ENCODE results near the gene SLC39A10. TPM values are rescaled to one million over a fixed set of nuclear protein-coding genes. Genes with fewer than 3 reads are reported as not detected.
A peak's percentile ranks its signal among the peaks of the same experiment; 100 is the strongest.
"Not testable (repeated sequence)": the region's sequence is repeated elsewhere in the genome, so short reads cannot be mapped to it uniquely, and the experiment has no call there.

SLC39A10 gene
- total RNA-seq, 2 experiments from 2014 or later, result 49.0 to 50.9 TPM

- ChIA-PET CTCF (interaction anchor here (4.0 kb wide), 1 partner anchor 14 kb away, joined by 13 read pairs; no protein-coding TSS in a partner anchor), POLR2A (interaction anchor here (0.6 kb wide), 1 partner anchor 221 kb away, joined by 3 read pairs; no protein-coding TSS in a partner anchor)
- H3K36me3 Mint-ChIP-seq (ENCODE audit: low read depth), result peaks cover 18% of the 10 kb centered on the region
- DNase-seq (no peak), ATAC-seq (no peak)
- peaks cover 8% of the 10 kb centered on the region for H3K4me1 Mint-ChIP-seq (ENCODE audit: low read depth)
- H3K9me3 Mint-ChIP-seq (ENCODE audit: insufficient read depth), result no peaks in the 10 kb centered on the region
- H3K27ac Mint-ChIP-seq, result no peak overlapping the region
- no peaks in the 10 kb centered on the region for H3K27me3 Mint-ChIP-seq (ENCODE audit: low read depth)
- no peak overlapping the region for H3K4me3 Mint-ChIP-seq
Observed at GRCh38 chr2:195674491-195675221, 17.6 kb downstream of the SLC39A10 start.

DNA sequence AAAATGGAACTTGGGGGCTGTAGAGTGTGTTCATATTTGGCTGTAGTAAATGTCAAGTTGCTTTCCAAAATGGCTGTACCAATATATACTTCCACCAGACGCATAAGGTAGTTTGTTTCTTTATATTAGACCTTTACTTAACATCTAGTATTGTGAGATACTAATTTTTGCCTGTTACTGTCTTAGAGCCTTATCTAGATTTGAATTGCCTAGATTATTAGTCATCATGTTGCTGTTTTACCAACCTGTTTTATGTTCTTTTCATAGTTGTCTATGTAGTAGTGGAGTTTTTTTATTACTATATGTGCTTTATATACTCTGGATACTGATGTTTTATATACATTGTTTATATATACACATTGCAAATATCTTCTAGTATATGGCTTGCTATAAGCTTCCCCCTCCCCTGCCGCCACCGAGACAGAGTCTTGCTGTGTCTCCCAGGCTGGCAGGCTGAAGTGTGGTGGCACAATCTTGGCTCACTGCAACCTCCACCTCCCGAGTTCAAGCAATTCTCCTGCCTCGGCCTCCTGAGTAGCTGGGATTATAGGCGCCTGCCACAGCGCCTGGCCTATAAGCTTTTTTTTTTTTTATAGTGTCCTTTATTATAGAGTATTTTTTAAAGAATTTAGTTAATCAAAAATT is 18.9 kb downstream of the SLC39A10 start:
- peaks cover 9% of the 10 kb centered on the region for H3K9me3 Mint-ChIP-seq (ENCODE audit: insufficient read depth)
- peaks cover 30% of the 10 kb centered on the region for H3K36me3 Mint-ChIP-seq (ENCODE audit: low read depth)
- H3K4me3 Mint-ChIP-seq, result no peak overlapping the region
- DNase-seq, result no peak
- no peaks in the 10 kb centered on the region for H3K27me3 Mint-ChIP-seq (ENCODE audit: low read depth)
- ChIA-PET CTCF (interaction anchor here (1.0 kb wide), 1 partner anchor 392 kb away, joined by 3 read pairs; the partner anchor contains the start of gene DNAH7), POLR2A (no interaction called here)
- H3K4me1 Mint-ChIP-seq (ENCODE audit: low read depth), result peaks cover 11% of the 10 kb centered on the region
- no peak for ATAC-seq
- H3K27ac Mint-ChIP-seq, result no peak overlapping the region

DNA sequence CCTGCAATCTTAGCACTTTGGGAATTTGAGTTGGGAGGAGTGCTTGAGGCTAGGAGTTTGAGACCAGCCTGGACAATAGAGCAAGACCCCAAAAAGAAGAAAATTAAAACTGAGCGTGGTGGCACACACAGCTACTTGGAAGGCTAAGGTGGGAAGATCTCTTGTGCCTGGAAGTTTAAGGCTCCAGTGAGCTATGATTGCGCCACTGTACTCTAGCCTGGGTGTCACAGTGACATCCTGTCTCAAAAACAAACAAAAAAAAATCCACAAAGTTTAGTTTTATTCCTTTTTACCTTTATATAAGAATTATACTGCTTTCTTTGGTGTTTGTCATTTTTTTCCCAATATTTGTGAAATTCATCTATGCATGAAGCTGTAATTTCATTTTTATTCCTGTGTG is 20.3 kb downstream of the SLC39A10 start:
- CTCF ChIA-PET, result interaction anchor here (1.0 to 1.5 kb wide), 2 partner anchors 12 to 391 kb away, joined by 3 to 4 read pairs; partner anchors contain the start of gene DNAH7
- Mint-ChIP-seq H3K27me3 (ENCODE audit: low read depth) (no peaks in the 10 kb centered on the region), H3K27ac (no peak overlapping the region), H3K4me1 (ENCODE audit: low read depth) (peaks cover 15% of the 10 kb centered on the region), H3K9me3 (ENCODE audit: insufficient read depth) (peaks cover 10% of the 10 kb centered on the region), H3K4me3 (no peak overlapping the region), H3K36me3 (ENCODE audit: low read depth) (peaks cover 35% of the 10 kb centered on the region)
- POLR2A ChIA-PET, result no interaction called here
- no peak for ATAC-seq
- no peak for DNase-seq

DNA sequence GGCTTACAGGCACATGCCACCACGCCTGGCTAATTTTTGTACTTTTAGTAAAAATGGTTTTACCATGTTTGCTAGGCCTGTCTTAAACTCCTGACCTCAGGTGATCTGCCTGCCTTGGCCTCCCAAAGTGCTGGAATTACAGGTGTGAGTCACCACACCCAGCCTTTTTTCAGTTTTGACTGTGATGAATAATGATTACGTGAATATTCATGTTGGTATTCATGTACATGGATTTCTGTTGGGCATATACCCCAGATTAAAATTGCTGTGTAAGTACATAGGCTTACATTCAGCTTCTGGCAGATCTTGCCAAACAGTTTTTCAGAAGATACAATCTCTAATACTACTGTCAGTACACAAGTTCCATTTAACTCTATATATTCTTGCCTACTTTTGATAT is 20.9 kb downstream of the SLC39A10 start:
- Mint-ChIP-seq H3K27me3 (ENCODE audit: low read depth) (no peaks in the 10 kb centered on the region), H3K36me3 (ENCODE audit: low read depth) (peaks cover 38% of the 10 kb centered on the region), H3K4me3 (no peak overlapping the region), H3K27ac (no peak overlapping the region), H3K9me3 (ENCODE audit: insufficient read depth) (peaks cover 10% of the 10 kb centered on the region), H3K4me1 (ENCODE audit: low read depth) (peaks cover 15% of the 10 kb centered on the region)
- no peak for ATAC-seq
- ChIA-PET CTCF (interaction anchor here (1.5 kb wide), 1 partner anchor 12 kb away, joined by 4 read pairs; no protein-coding TSS in a partner anchor), POLR2A (no interaction called here)
- DNase-seq, result no peak

- no peaks in the 10 kb centered on the region for H3K27me3 Mint-ChIP-seq (ENCODE audit: low read depth)
- CTCF ChIA-PET, result no interaction called here
- DNase-seq, result no peak
- peaks cover 10% of the 10 kb centered on the region for H3K9me3 Mint-ChIP-seq (ENCODE audit: insufficient read depth)
- ATAC-seq, result no peak
- H3K4me1 Mint-ChIP-seq (ENCODE audit: low read depth), result peaks cover 20% of the 10 kb centered on the region
- H3K27ac Mint-ChIP-seq, result no peak overlapping the region
- POLR2A ChIA-PET, result no interaction called here
- H3K4me3 Mint-ChIP-seq, result no peak overlapping the region
- H3K36me3 Mint-ChIP-seq (ENCODE audit: low read depth), result peaks cover 53% of the 10 kb centered on the region
Observed at GRCh38 chr2:195682077-195682476, 25.1 kb downstream of the SLC39A10 start.

GRCh38 chr2:195683174-195683573 is 26.1 kb downstream of the SLC39A10 start:
- ChIA-PET CTCF (no interaction called here), POLR2A (no interaction called here)
- Mint-ChIP-seq H3K27ac (no peak overlapping the region), H3K36me3 (ENCODE audit: low read depth) (peaks cover 51% of the 10 kb centered on the region), H3K27me3 (ENCODE audit: low read depth) (no peaks in the 10 kb centered on the region), H3K4me3 (no peak overlapping the region), H3K4me1 (ENCODE audit: low read depth) (peaks cover 16% of the 10 kb centered on the region), H3K9me3 (ENCODE audit: insufficient read depth) (peaks cover 10% of the 10 kb centered on the region)
- ATAC-seq (no peak), DNase-seq (no peak)

DNA sequence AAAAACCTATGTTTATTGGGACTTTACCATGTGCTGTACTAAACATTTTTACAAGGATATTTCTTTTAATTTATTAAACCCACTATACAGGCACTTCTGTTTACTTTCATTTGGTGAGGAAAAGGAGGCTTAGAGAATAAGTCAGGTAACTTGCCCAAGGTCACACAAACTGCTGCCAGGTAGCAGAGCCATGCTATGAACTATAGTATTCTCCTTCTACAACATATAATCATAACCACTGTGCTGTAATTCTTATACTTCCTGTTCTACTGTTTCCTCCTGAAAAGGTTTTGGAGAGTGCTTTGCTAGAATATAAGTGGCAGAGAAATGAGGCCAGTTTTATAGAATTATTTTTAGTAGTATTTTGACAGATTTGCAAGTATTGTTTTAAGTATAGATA is 29.5 kb downstream of the SLC39A10 start:
- peaks cover 9% of the 10 kb centered on the region for H3K9me3 Mint-ChIP-seq (ENCODE audit: insufficient read depth)
- peaks cover 14% of the 10 kb centered on the region for H3K4me1 Mint-ChIP-seq (ENCODE audit: low read depth)
- DNase-seq (no peak), ATAC-seq (no peak)
- H3K4me3 Mint-ChIP-seq, result no peak overlapping the region
- H3K27ac Mint-ChIP-seq, result no peak overlapping the region
- H3K27me3 Mint-ChIP-seq (ENCODE audit: low read depth), result no peaks in the 10 kb centered on the region
- POLR2A ChIA-PET, result no interaction called here
- CTCF ChIA-PET, result interaction anchor here (1.1 to 2.2 kb wide), 2 partner anchors 21 to 26 kb away, joined by 3 to 12 read pairs; no protein-coding TSS in a partner anchor
- H3K36me3 Mint-ChIP-seq (ENCODE audit: low read depth), result peaks cover 49% of the 10 kb centered on the region

- Mint-ChIP-seq H3K27me3 (ENCODE audit: low read depth) (no peaks in the 10 kb centered on the region), H3K27ac (no peak overlapping the region), H3K4me1 (ENCODE audit: low read depth) (peaks cover 14% of the 10 kb centered on the region), H3K9me3 (ENCODE audit: insufficient read depth) (peaks cover 12% of the 10 kb centered on the region), H3K36me3 (ENCODE audit: low read depth) (peaks cover 53% of the 10 kb centered on the region), H3K4me3 (no peak overlapping the region)
- DNase-seq (no peak), ATAC-seq (no peak)
- CTCF ChIA-PET, result interaction anchor here (1.1 to 2.2 kb wide), 2 partner anchors 22 to 27 kb away, joined by 3 to 12 read pairs; no protein-coding TSS in a partner anchor
- POLR2A ChIA-PET, result no interaction called here
Observed at GRCh38 chr2:195687320-195688086, 30.5 kb downstream of the SLC39A10 start.

DNA sequence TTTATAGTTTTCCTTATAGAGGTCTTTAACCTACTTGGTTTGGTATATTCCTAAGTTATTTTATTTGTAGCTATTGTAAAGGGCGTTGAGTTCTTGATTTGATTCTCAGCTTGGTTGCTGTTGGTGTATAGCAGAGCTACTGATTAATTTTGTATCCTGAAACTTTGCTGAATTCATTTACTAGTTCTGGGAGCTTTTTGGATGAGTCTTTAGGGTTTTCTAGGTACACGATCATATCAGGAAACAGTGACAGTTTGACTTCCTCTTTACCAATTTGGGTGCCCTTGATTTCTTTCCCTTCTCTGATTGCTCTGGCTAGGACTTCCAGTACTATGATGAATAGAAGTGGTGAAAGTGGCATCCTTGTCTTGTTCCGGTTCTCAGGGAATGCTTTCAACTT is 35.5 kb downstream of the SLC39A10 start:
- H3K27ac Mint-ChIP-seq, result peak overlapping the region; percentile 48
- H3K36me3 Mint-ChIP-seq (ENCODE audit: low read depth), result peaks cover 64% of the 10 kb centered on the region
- H3K4me3 Mint-ChIP-seq; POLR2A ChIA-PET; ATAC-seq; H3K27me3 Mint-ChIP-seq (ENCODE audit: low read depth); DNase-seq; CTCF ChIA-PET: not testable (repeated sequence)
- H3K9me3 Mint-ChIP-seq (ENCODE audit: insufficient read depth), result peaks cover 16% of the 10 kb centered on the region
- H3K4me1 Mint-ChIP-seq (ENCODE audit: low read depth), result peaks cover 24% of the 10 kb centered on the region

- peaks cover 29% of the 10 kb centered on the region for H3K4me1 Mint-ChIP-seq (ENCODE audit: low read depth)
- no peaks in the 10 kb centered on the region for H3K27me3 Mint-ChIP-seq (ENCODE audit: low read depth)
- no peak for ATAC-seq
- no peak overlapping the region for H3K27ac Mint-ChIP-seq
- no peak for DNase-seq
- H3K4me3 Mint-ChIP-seq, result no peak overlapping the region
- H3K36me3 Mint-ChIP-seq (ENCODE audit: low read depth), result peaks cover 76% of the 10 kb centered on the region
- H3K9me3 Mint-ChIP-seq (ENCODE audit: insufficient read depth), result peaks cover 24% of the 10 kb centered on the region
- POLR2A ChIA-PET, result interaction anchor here (0.6 kb wide), 1 partner anchor 202 kb away, joined by 3 read pairs; no protein-coding TSS in a partner anchor
- CTCF ChIA-PET, result no interaction called here
Observed at GRCh38 chr2:195694553-195694952, 37.5 kb downstream of the SLC39A10 start.

DNA sequence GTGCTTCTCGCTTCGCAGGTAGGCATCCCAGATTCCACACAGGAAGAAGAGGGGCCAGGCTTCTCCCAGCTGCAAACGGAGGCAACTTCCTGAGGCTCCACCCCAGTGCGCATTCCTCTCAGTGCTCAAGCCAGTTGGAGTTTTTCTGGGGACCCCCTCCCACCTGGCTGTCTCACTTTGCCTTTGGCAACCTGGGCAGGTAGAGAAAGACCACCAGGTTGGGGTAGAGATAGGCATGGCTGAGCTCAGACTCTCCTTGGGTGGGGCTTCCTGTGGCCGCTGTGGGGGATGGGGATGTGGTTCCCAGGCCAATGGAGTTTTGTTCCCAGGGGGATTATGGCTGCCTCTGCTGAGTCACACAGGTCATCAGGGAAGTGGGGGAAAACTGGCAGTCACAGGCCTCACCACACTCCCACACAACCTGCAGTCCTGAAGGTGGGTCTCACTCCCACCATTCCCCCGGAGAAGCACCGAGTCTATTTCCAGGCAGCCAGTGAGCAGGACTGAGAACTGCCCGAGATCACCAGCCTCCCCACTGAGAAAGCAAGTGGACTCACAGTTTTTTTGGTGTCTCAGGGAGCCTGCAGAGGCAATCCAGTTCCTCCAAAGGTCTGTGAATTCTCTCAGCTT is 38.1 kb downstream of the SLC39A10 start:
- ATAC-seq (no peak), DNase-seq (no peak)
- Mint-ChIP-seq H3K4me3 (no peak overlapping the region), H3K36me3 (ENCODE audit: low read depth) (peaks cover 78% of the 10 kb centered on the region), H3K27me3 (ENCODE audit: low read depth) (no peaks in the 10 kb centered on the region), H3K27ac (no peak overlapping the region), H3K4me1 (ENCODE audit: low read depth) (peaks cover 29% of the 10 kb centered on the region), H3K9me3 (ENCODE audit: insufficient read depth) (peaks cover 29% of the 10 kb centered on the region)
- CTCF ChIA-PET, result no interaction called here
- POLR2A ChIA-PET, result interaction anchor here (0.6 kb wide), 1 partner anchor 202 kb away, joined by 3 read pairs; no protein-coding TSS in a partner anchor
